Astrocyte of the cerebellum (primary cell): Measurements from ENCODE around the gene NHSL2.

Source experiments
- DNase-seq: peaks from one replicate; pipeline ENCODE4 v3.0.0-alpha.2; 2011; ENCODE audit warnings: low read depth
- H3K4me3 ChIP-seq: 2 replicates; pipeline ENCODE4 v1.5.1; 2011; ENCODE audit warnings: mild to moderate bottlenecking, low read depth, low read length, moderate library complexity
- in situ Hi-C: cut with HindIII; loops from 2 replicates; pipeline ENCODE4 v1.10.0; 2017; ENCODE audit warnings: low sequenced_read_pairs
- TF ChIP-seq, protein P1 (sequence below): IDR thresholded peaks from 2 replicates; pipeline ENCODE4 v1.5.1; 2012; ENCODE audit warnings: low read length, low read depth, moderate library complexity, mild to moderate bottlenecking; ENCODE audit errors: missing control alignments

Gene NHSL2

DNA sequence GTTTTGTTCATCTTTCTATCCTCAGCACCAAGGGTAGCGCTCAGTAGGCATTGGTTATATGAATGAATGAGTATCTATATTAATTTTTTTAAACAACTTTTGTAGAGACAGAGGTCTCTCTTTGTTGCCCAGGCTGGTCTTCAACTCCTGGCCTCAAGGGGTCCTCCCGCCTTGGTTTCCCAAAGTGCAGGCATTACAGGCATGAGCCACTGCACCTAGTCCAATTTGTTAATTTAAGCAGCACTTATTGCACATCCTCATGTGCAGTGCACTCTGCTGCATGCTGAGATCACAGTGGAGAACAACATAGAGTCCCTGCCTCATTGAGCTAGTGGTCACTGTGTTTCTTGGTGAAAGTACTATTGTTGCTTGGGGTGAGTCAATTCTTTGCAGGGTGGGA, 94.4 kb downstream of the NHSL2 start:
- TF ChIP-seq, protein P1, sequence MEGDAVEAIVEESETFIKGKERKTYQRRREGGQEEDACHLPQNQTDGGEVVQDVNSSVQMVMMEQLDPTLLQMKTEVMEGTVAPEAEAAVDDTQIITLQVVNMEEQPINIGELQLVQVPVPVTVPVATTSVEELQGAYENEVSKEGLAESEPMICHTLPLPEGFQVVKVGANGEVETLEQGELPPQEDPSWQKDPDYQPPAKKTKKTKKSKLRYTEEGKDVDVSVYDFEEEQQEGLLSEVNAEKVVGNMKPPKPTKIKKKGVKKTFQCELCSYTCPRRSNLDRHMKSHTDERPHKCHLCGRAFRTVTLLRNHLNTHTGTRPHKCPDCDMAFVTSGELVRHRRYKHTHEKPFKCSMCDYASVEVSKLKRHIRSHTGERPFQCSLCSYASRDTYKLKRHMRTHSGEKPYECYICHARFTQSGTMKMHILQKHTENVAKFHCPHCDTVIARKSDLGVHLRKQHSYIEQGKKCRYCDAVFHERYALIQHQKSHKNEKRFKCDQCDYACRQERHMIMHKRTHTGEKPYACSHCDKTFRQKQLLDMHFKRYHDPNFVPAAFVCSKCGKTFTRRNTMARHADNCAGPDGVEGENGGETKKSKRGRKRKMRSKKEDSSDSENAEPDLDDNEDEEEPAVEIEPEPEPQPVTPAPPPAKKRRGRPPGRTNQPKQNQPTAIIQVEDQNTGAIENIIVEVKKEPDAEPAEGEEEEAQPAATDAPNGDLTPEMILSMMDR: no peak
- no peak for DNase-seq
- H3K4me3 ChIP-seq: no peak overlapping the region
- in situ Hi-C loops: no loop called here

DNA sequence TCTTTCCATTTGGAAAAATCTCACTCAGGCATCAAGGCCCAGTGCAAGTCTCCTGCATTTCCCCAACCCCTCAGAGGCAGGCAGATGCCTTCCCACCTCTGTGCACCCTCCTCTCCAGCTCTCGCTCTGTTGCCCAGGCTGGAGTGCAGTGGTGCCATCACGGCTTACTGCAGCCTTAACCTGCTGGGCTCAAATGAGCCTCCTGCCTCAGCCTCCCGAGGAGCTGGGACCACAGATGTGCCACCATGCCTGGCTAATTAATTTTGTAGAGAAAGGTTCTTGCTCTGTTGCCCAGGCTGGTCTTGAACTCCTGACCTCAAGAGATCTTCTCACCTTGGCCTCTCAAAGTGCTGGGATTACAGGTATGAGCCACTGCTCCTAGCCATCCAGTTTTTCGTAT, 95.8 kb downstream of the NHSL2 start:
- TF ChIP-seq, protein P1: no peak
- DNase-seq: no peak
- in situ Hi-C loops: no loop called here
- H3K4me3 ChIP-seq: no peak overlapping the region

DNA sequence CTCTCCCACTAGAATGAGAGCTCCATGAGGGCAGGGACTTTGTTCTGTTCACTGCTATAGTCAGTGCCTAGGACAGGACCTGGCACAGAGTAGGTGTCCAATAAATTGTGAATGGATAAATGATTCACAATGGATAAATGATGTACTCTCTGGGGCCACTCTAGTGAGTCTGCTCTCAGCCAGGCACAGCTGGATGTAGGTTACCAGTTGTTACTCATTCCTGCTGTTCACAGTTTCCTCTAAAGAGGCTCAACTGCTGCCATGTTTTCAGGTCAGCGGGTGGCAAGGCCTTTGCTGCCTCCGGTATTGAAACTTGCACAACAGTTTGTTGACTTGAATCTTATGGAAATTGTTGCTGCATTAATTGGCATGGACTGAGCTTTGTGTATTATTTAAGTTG, 99.1 kb downstream of the NHSL2 start:
- in situ Hi-C loops: no loop called here
- no peak overlapping the region for H3K4me3 ChIP-seq
- TF ChIP-seq, protein P1: no peak
- no peak for DNase-seq

DNA sequence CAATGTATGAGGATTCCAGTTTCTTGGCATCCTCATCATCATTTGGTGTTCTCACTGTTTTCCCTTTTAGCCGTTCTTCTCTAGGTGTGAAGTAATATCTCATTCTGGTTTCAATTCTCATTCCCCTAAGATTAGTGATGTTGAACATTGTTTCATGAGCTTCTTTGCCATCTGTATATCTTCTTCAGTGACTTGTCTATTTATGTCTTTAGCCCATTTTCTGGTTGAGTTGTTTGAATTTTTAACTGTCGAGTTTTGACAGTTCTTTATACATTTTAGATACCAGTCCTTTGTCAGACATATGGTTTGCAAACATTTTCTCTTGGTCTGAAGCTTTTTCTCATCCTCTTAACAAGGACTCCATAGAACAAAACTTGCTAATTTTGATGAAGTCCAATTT, 101.1 kb downstream of the NHSL2 start:
- DNase-seq: no peak

DNA sequence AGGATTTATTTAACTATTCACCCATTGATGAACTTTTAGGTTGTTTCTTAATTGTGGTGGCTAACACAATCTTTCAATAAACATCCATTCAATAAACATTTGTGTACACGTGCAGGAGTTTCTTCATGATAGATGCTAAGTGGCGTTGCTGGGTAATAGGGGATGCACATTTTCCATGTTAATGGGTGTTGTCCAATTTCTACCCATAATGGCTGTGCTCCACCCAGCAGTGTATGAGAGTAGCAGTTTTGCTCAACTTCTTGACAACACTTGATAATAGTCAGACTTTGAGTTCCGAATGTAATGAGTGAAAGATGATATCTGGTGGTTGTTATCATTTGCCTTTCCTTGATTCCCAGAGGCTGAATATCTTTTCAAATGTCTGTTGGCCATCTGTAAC, 104.7 kb downstream of the NHSL2 start:
- in situ Hi-C loops: loop anchor here (5.0 kb wide), 1 partner anchor 112 kb away; no protein-coding TSS in a partner anchor
- no peak overlapping the region for H3K4me3 ChIP-seq
- TF ChIP-seq, protein P1: no peak
- no peak for DNase-seq

More for the DNA sequence above, 101.1 kb downstream of the NHSL2 start:
- TF ChIP-seq, protein P1: no peak
- no peak overlapping the region for H3K4me3 ChIP-seq
- in situ Hi-C loops: no loop called here

DNA sequence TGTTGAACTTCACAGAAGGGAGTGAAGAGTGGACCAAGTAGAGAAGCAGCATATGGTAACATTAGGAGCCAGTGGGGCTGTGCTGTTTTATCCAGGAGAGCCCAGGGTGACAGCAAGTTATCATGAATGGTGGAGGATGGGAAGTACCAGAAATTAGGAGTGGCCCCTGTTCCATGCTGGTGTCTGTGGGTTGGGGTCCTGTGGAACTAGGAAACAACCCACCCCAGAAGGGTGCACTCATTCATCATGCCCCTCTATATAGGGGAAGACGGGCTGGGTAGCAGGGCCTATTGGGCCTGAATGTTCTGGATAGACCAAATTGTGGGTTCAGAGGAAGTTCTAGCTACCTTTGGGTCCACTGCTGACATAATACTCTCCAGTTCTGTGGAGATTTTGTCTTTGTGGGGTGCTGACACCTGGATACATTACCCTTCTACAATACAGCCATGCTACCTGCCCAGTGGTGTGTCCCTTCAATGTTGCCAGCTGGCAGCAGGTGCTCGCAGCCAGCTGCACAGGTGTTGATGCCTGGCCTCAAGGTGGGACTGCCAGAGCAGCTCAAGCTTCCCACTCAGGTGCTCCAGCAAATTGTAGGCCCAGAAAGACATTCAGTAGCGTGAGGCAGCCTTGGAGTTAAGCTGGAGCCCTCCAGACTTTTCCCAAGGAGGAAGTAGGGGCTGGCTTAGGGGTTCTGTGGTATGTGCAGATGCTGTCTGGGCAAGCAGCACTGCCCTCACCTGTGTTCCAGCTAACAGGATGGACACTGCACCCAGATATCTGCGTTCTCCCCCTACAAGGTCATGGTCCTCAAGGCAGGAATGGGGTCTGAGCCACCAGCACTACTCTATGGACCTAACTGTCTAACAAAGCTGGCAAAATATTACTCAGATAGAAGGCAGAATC, 106.5 kb downstream of the NHSL2 start:
- TF ChIP-seq, protein P1: no peak
- in situ Hi-C loops: loop anchor here (5.0 kb wide), 1 partner anchor 110 kb away; no protein-coding TSS in a partner anchor
- no peak for DNase-seq
- H3K4me3 ChIP-seq: no peak overlapping the region
